K562 (cell line): Measurements from ENCODE around the gene RNPEP. TPM values are rescaled to one million over a fixed set of nuclear protein-coding genes. Genes with fewer than 3 reads are reported as not detected.

Source experiments
- BACH1 ChIP-seq: fragments of 200-800 bp; sonication (Bioruptor generic); IDR thresholded peaks from 2 replicates; pipeline ENCODE4 v1.6.1; 2016; ENCODE audit warnings: missing genetic modification characterization, missing compliant biosample characterization
- CBFA2T3 ChIP-seq: fragments of 450-650 bp; IDR thresholded peaks from 2 replicates; pipeline ENCODE4 v1.6.1; 2017
- HDAC1 ChIP-seq, 2 experiments: fragments of 450-650 bp; IDR thresholded peaks; 2 replicates each; pipeline ENCODE4 v1.6.1; 2016 to 2017; ENCODE audit warnings: inconsistent platforms in 1 of 2, mild to moderate bottlenecking in 1 of 2, moderate library complexity in 1 of 2
- KAT8 ChIP-seq: fragments of 450-650 bp; IDR thresholded peaks from 2 replicates; pipeline ENCODE4 v1.6.1; 2016; ENCODE audit warnings: low read depth, mild to moderate bottlenecking
- KLF6 ChIP-seq: fragments of 250-450 bp; sonication (Bioruptor Pico); IDR thresholded peaks from 2 replicates; pipeline ENCODE4 v1.4.0; 2020; ENCODE audit warnings: mild to moderate bottlenecking, moderate library complexity, borderline replicate concordance
- MAFG ChIP-seq: fragments of 450-650 bp; conservative IDR thresholded peaks from 2 replicates; pipeline ENCODE4 v1.6.1; 2016; ENCODE audit warnings: missing genetic modification characterization, missing compliant biosample characterization
- MAFK ChIP-seq: IDR thresholded peaks from 2 replicates; pipeline ENCODE4 v1.6.1; 2011; ENCODE audit warnings: low read length, improper control_type of control experiment
- MTA3 ChIP-seq: fragments of 450-650 bp; formaldehyde crosslinking; IDR thresholded peaks from 2 replicates; pipeline ENCODE4 v1.6.1; 2017; ENCODE audit warnings: mild to moderate bottlenecking, borderline replicate concordance
- NFE2 ChIP-seq: IDR thresholded peaks from 2 replicates; pipeline ENCODE4 v1.6.1; 2014; ENCODE audit warnings: antibody characterized with exemption, low read depth
- POLR3A ChIP-seq: IDR thresholded peaks from 2 replicates; pipeline ENCODE4 v1.6.1; 2011; ENCODE audit warnings: borderline replicate concordance, mild to moderate bottlenecking, moderate library complexity; ENCODE audit not compliant: insufficient read length, insufficient read depth; ENCODE audit errors: extremely low read depth
- SOX6 ChIP-seq: fragments of 450-650 bp; IDR thresholded peaks from 2 replicates; pipeline ENCODE4 v1.6.1; 2014; ENCODE audit warnings: mild to moderate bottlenecking
- TEAD4 ChIP-seq, 2 experiments: sonication (generic) in 1 of 2; formaldehyde crosslinking in 1 of 2; IDR thresholded peaks; 2 replicates each; pipeline versions ENCODE4 v1.6.1 to v1.8.0; 2012 to 2022; ENCODE audit warnings: borderline replicate concordance in 1 of 2, inconsistent platforms in 1 of 2, low read length in 1 of 2, mild to moderate bottlenecking in 1 of 2, missing genetic modification reagents in 1 of 2
- ZNF146 ChIP-seq: IDR thresholded peaks from one replicate; pipeline ENCODE4 v1.6.1; 2018; ENCODE audit warnings: missing compliant biosample characterization; ENCODE audit not compliant: unreplicated experiment
- ZNF583 ChIP-seq: fragments of 250-450 bp; sonication (Bioruptor Pico); IDR thresholded peaks from 2 replicates; pipeline ENCODE4 v1.4.0; 2020
- ZNF695 ChIP-seq: fragments of 450-650 bp; formaldehyde crosslinking; IDR thresholded peaks from 2 replicates; pipeline ENCODE4 v1.4.0; 2020; ENCODE audit warnings: mild to moderate bottlenecking, moderate library complexity
- polyA plus RNA-seq, 8 experiments: library from polyadenylated mRNA; depleted of rRNA in 4 of 8; stranded (reverse) in 5 of 8; unstranded in 3 of 8; fragments of >200 nt; fragmentation: Nextera tagmentation in 2 of 8; fragmentation: Illumina TruSeq in 1 of 8; extraction: Ambion mirVana in 2 of 8; extraction: Trizol in 1 of 8; gene quantifications; 2 replicates each; pipeline versions ENCODE4 v1.2.1 to v1.2.3, GENCODE V29; 2011 to 2014; ENCODE audit warnings: inconsistent platforms in 1 of 8, missing spikeins in 1 of 8
- total RNA-seq, 7 experiments: library from RNA; depleted of rRNA in 6 of 7; stranded (reverse); fragments of >200 nt in 6 of 7; fragmentation: Illumina TruSeq in 2 of 7; extraction: Trizol in 2 of 7; gene quantifications; 2 replicates each; pipeline versions ENCODE4 v1.2.1 to v1.2.3, GENCODE V29; 2011 to 2021; ENCODE audit warnings: low replicate concordance in 1 of 7
- TF ChIP-seq, protein P1 (sequence below): fragments of 450-650 bp; formaldehyde crosslinking; IDR thresholded peaks from 2 replicates; pipeline ENCODE4 v1.4.0; 2020; ENCODE audit warnings: mild to moderate bottlenecking, mixed read lengths
- TF ChIP-seq, protein P2 (sequence below), 2 experiments: fragments of 450-650 bp in 1 of 2; sonication (generic) in 1 of 2; formaldehyde crosslinking; conservative IDR thresholded peaks; 2 replicates each; pipeline versions ENCODE4 v1.4.0 to v1.8.1; 2020 to 2022; ENCODE audit warnings: mild to moderate bottlenecking in 1 of 2, missing genetic modification reagents in 1 of 2
- TF ChIP-seq, protein P3 (sequence below): sonication (generic); formaldehyde crosslinking; IDR thresholded peaks from 2 replicates; pipeline ENCODE4 v1.8.0; 2022; ENCODE audit warnings: mild to moderate bottlenecking, missing genetic modification reagents
- TF ChIP-seq, protein P4 (sequence below), 2 experiments: fragments of 450-650 bp in 1 of 2; sonication (generic) in 1 of 2; formaldehyde crosslinking in 1 of 2; IDR thresholded peaks in 1 of 2; conservative IDR thresholded peaks in 1 of 2; 2 replicates each; pipeline versions ENCODE4 v1.6.1 to v1.8.1; 2016 to 2023; ENCODE audit warnings: mild to moderate bottlenecking in 2 of 2, moderate library complexity in 2 of 2, inconsistent platforms in 1 of 2, missing genetic modification reagents in 1 of 2

Gene RNPEP
- total and polyA plus RNA-seq, 9 of the 15 experiments (the other 6 are each of a cell fraction or from before 2014, with no cell fraction given), result 27.5 to 131 (median 63.4) TPM

DNA sequence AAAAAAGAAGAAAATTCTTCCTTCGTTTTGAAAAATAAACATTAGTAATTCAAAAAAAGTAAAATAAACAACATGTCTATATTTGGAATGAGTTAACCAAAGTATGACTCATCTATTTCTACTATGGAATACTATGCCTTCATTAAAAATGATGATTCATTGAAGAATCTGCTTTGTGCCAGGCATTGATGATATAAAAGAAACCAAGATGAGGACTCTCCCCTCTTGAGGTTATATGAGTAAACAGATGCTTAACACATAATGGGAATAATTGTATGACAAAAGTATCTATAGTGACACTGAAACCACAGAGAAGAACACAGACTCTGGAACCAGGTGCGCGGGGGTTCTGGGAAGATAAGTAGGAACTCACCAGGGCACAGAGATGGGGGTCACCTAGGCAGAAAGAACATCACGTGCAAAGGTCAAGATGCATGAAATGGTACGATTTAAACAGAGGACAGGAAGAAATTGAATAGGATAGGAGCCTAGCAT is 46.8 kb downstream of the RNPEP start (continued):
- TF ChIP-seq, protein P1, sequence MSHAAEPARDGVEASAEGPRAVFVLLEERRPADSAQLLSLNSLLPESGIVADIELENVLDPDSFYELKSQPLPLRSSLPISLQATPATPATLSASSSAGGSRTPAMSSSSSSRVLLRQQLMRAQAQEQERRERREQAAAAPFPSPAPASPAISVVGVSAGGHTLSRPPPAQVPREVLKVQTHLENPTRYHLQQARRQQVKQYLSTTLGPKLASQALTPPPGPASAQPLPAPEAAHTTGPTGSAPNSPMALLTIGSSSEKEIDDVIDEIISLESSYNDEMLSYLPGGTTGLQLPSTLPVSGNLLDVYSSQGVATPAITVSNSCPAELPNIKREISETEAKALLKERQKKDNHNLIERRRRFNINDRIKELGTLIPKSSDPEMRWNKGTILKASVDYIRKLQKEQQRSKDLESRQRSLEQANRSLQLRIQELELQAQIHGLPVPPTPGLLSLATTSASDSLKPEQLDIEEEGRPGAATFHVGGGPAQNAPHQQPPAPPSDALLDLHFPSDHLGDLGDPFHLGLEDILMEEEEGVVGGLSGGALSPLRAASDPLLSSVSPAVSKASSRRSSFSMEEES (CRISPR knock-in tag), result no peak
- TF ChIP-seq MAFG (tag) (peak; percentile 94), ZNF695 (CRISPR knock-in tag) (no peak), KAT8 (no peak), ZNF146 (CRISPR knock-in tag) (no peak), SOX6 (peak; percentile 24; the same call in 1 of the 2 replicates), MAFK (peak; percentile 70; the same call in 1 of the 2 replicates), NFE2 (peak; percentile 61; the same call in 1 of the 2 replicates), BACH1 (peak; percentile 82), MTA3 (no peak), POLR3A (no peak), CBFA2T3 (no peak), KLF6 (no peak), ZNF583 (CRISPR knock-in tag) (no peak), HDAC1 (IDR thresholded peaks at IDR 0.05) (no peak), TEAD4 (IDR thresholded peaks at IDR 0.05; ENCODE audit: low read length) (no peak), TEAD4 (CRISPR knock-in tag; IDR thresholded peaks at IDR 0.05; ENCODE audit: borderline replicate concordance) (no peak)
- TF ChIP-seq, protein P2, sequence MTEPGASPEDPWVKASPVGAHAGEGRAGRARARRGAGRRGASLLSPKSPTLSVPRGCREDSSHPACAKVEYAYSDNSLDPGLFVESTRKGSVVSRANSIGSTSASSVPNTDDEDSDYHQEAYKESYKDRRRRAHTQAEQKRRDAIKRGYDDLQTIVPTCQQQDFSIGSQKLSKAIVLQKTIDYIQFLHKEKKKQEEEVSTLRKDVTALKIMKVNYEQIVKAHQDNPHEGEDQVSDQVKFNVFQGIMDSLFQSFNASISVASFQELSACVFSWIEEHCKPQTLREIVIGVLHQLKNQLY (CRISPR knock-in tag; conservative IDR thresholded peaks at IDR 0.05), result no peak
- TF ChIP-seq, protein P3, sequence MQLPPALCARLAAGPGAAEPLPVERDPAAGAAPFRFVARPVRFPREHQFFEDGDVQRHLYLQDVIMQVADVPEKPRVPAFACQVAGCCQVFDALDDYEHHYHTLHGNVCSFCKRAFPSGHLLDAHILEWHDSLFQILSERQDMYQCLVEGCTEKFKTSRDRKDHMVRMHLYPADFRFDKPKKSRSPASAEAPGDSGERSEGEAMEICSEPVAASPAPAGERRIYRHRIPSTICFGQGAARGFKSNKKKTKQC (CRISPR knock-in tag), result no peak
- TF ChIP-seq, protein P4, sequence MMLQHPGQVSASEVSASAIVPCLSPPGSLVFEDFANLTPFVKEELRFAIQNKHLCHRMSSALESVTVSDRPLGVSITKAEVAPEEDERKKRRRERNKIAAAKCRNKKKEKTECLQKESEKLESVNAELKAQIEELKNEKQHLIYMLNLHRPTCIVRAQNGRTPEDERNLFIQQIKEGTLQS (IDR thresholded peaks at IDR 0.05), result peak; percentile 94
- TF ChIP-seq, protein P4 (CRISPR knock-in tag; conservative IDR thresholded peaks at IDR 0.05), result no peak
